ENCODE data around the gene HOXB3. TPM values are rescaled to one million over a fixed set of nuclear protein-coding genes. Genes with fewer than 3 reads are reported as not detected.

The HOXB3 gene
- total RNA-seq, 1 donor from 2014 or later, result 93.7 TPM

- Mint-ChIP-seq H3K4me3 (peak overlapping the region; percentile 84), H3K27ac (peak overlapping the region; percentile 89), H3K4me1 (ENCODE audit: unreplicated experiment) (peaks cover 72% of the 10 kb centered on the region), H3K36me3 (peaks cover 20% of the 10 kb centered on the region), H3K9me3 (no peaks in the 10 kb centered on the region), H3K27me3 (peaks cover 65% of the 10 kb centered on the region)
- DNase-seq (ENCODE audit: extremely low spot score, unreplicated experiment), result no peak
- TF ChIP-seq CTCF (conservative IDR thresholded peaks at IDR 0.05), result no peak
Measured at GRCh38 chr17:48549914-48550501, 40.0 kb downstream of the HOXB3 start.

GRCh38 chr17:48549281-48549630 lies 40.8 kb downstream of the HOXB3 start:
- peak overlapping the region; percentile 84 for H3K4me3 Mint-ChIP-seq
- H3K36me3 Mint-ChIP-seq, result peaks cover 17% of the 10 kb centered on the region
- no peaks in the 10 kb centered on the region for H3K9me3 Mint-ChIP-seq
- no peak for DNase-seq (ENCODE audit: extremely low spot score, unreplicated experiment)
- no peak for TF ChIP-seq CTCF (conservative IDR thresholded peaks at IDR 0.05)
- peaks cover 63% of the 10 kb centered on the region for H3K27me3 Mint-ChIP-seq
- H3K27ac Mint-ChIP-seq, result peak overlapping the region; percentile 89
- peaks cover 75% of the 10 kb centered on the region for H3K4me1 Mint-ChIP-seq (ENCODE audit: unreplicated experiment)

- peak overlapping the region; percentile 95 for H3K27ac Mint-ChIP-seq
- peaks cover 18% of the 10 kb centered on the region for H3K36me3 Mint-ChIP-seq
- no peak for DNase-seq (ENCODE audit: extremely low spot score, unreplicated experiment)
- H3K27me3 Mint-ChIP-seq, result peaks cover 63% of the 10 kb centered on the region
- peak; percentile 41 for TF ChIP-seq CTCF (conservative IDR thresholded peaks at IDR 0.05)
- peak overlapping the region; percentile 98 for H3K4me3 Mint-ChIP-seq
- no peaks in the 10 kb centered on the region for H3K9me3 Mint-ChIP-seq
- H3K4me1 Mint-ChIP-seq (ENCODE audit: unreplicated experiment), result peaks cover 71% of the 10 kb centered on the region
Measured at GRCh38 chr17:48548523-48549280, 41.3 kb downstream of the HOXB3 start.

GRCh38 chr17:48547808-48548522 lies 42.1 kb downstream of the HOXB3 start:
- Mint-ChIP-seq H3K36me3 (peaks cover 17% of the 10 kb centered on the region), H3K9me3 (no peaks in the 10 kb centered on the region), H3K27ac (peak overlapping the region; percentile 95), H3K4me1 (ENCODE audit: unreplicated experiment) (peaks cover 63% of the 10 kb centered on the region), H3K4me3 (peak overlapping the region; percentile 98), H3K27me3 (peaks cover 59% of the 10 kb centered on the region)
- no peak for TF ChIP-seq CTCF (conservative IDR thresholded peaks at IDR 0.05)
- no peak for DNase-seq (ENCODE audit: extremely low spot score, unreplicated experiment)

GRCh38 chr17:48546924-48547807 lies 42.9 kb downstream of the HOXB3 start:
- Mint-ChIP-seq H3K4me1 (ENCODE audit: unreplicated experiment) (peaks cover 58% of the 10 kb centered on the region), H3K27ac (peak overlapping the region; percentile 95)
- TF ChIP-seq CTCF (conservative IDR thresholded peaks at IDR 0.05), result no peak

More at GRCh38 chr17:48546924-48547807, 42.9 kb downstream of the HOXB3 start:
- H3K9me3 Mint-ChIP-seq, result no peaks in the 10 kb centered on the region
- H3K36me3 Mint-ChIP-seq, result peaks cover 20% of the 10 kb centered on the region
- no peak for DNase-seq (ENCODE audit: extremely low spot score, unreplicated experiment)
- peak overlapping the region; percentile 98 for H3K4me3 Mint-ChIP-seq
- H3K27me3 Mint-ChIP-seq, result peaks cover 61% of the 10 kb centered on the region

Measured in type B pancreatic cell (in vitro differentiated cells).